H9 (cell line): Measurements from ENCODE around the gene CNNM1. TPM values are rescaled to one million over a fixed set of nuclear protein-coding genes. Genes with fewer than 3 reads are reported as not detected.
A peak's percentile ranks its signal among the peaks of the same experiment; 100 is the strongest.

Experiments
- DNase-seq: peaks from one replicate; pipeline ENCODE4 v3.0.0-alpha.2; 2017
- H2AFZ ChIP-seq: one replicate; pipeline ENCODE4 v1.6.1; 2013; ENCODE audit warnings: mild to moderate bottlenecking, low read length, control low read depth, moderate library complexity
- H2AK5ac ChIP-seq: 2 replicates; pipeline ENCODE4 v1.6.1; 2013; ENCODE audit warnings: low read length, control low read depth, mixed read lengths; ENCODE audit not compliant: insufficient read length
- H2BK120ac ChIP-seq: one replicate; pipeline ENCODE4 v1.6.1; 2013; ENCODE audit warnings: low read depth, mild to moderate bottlenecking, low read length, control low read depth, inconsistent platforms; ENCODE audit not compliant: poor library complexity, severe bottlenecking
- H2BK12ac ChIP-seq: 2 replicates; pipeline ENCODE4 v1.6.1; 2013; ENCODE audit warnings: low read length, control low read depth, mixed read lengths, low read depth; ENCODE audit not compliant: insufficient read length
- H2BK15ac ChIP-seq: 2 replicates; pipeline ENCODE4 v1.6.1; 2013; ENCODE audit warnings: low read depth, low read length, control low read depth
- H2BK20ac ChIP-seq: one replicate; pipeline ENCODE4 v1.6.1; 2013; ENCODE audit warnings: low read depth, mild to moderate bottlenecking, low read length, control low read depth, inconsistent platforms; ENCODE audit not compliant: poor library complexity, severe bottlenecking
- H2BK5ac ChIP-seq: 2 replicates; pipeline ENCODE4 v1.6.1; 2013; ENCODE audit warnings: low read length, control low read depth, mixed read lengths; ENCODE audit not compliant: insufficient read length
- H3K14ac ChIP-seq: 2 replicates; pipeline ENCODE4 v1.6.1; 2013; ENCODE audit warnings: low read length, control low read depth; ENCODE audit not compliant: insufficient read depth
- H3K18ac ChIP-seq: 2 replicates; pipeline ENCODE4 v1.6.1; 2013; ENCODE audit warnings: low read depth, mild to moderate bottlenecking, mixed read lengths, low read length, control low read depth; ENCODE audit not compliant: insufficient read length
- H3K23ac ChIP-seq: 2 replicates; pipeline ENCODE4 v1.6.1; 2013; ENCODE audit warnings: low read length, control low read depth, mixed read lengths, low read depth; ENCODE audit not compliant: insufficient read length
- H3K23me2 ChIP-seq: 2 replicates; pipeline ENCODE4 v1.6.1; 2013; ENCODE audit warnings: low read depth, mild to moderate bottlenecking, mixed read lengths, low read length, control low read depth; ENCODE audit not compliant: insufficient read length, poor library complexity, severe bottlenecking
- H3K27ac ChIP-seq: 2 replicates; pipeline ENCODE4 v1.5.1; 2013; ENCODE audit warnings: low read length, control low read depth, mixed read lengths, low read depth; ENCODE audit not compliant: insufficient read length
- H3K27me3 ChIP-seq: 2 replicates; pipeline ENCODE4 v1.6.1; 2013; ENCODE audit warnings: low read length, control low read depth, inconsistent platforms; ENCODE audit not compliant: insufficient read depth
- H3K4ac ChIP-seq: 2 replicates; pipeline ENCODE4 v1.6.1; 2013; ENCODE audit warnings: low read depth, mild to moderate bottlenecking, control low read depth, inconsistent platforms, low read length, moderate library complexity
- H3K4me1 ChIP-seq: 2 replicates; pipeline ENCODE4 v1.6.1; 2013; ENCODE audit warnings: low read length, control low read depth, inconsistent platforms; ENCODE audit not compliant: insufficient read depth
- H3K4me2 ChIP-seq: 2 replicates; pipeline ENCODE4 v1.6.1; 2013; ENCODE audit warnings: low read length, control low read depth, mixed read lengths; ENCODE audit not compliant: insufficient read length, insufficient read depth
- H3K56ac ChIP-seq: 2 replicates; pipeline ENCODE4 v1.6.1; 2013; ENCODE audit warnings: low read depth, mild to moderate bottlenecking, mixed read lengths, low read length, control low read depth; ENCODE audit not compliant: insufficient read length
- H3K79me1 ChIP-seq: 2 replicates; pipeline ENCODE4 v1.6.1; 2013; ENCODE audit warnings: low read depth, mild to moderate bottlenecking, moderate library complexity, low read length, control low read depth, inconsistent platforms; ENCODE audit not compliant: insufficient read depth, poor library complexity, severe bottlenecking
- H3K79me2 ChIP-seq: 2 replicates; pipeline ENCODE4 v1.6.1; 2013; ENCODE audit warnings: low read length, control low read depth, inconsistent platforms; ENCODE audit not compliant: insufficient read depth
- H3K9ac ChIP-seq: 2 replicates; pipeline ENCODE4 v1.6.1; 2013; ENCODE audit warnings: low read length, control low read depth, mixed read lengths; ENCODE audit not compliant: insufficient read length; ENCODE audit errors: extremely low read depth
- H3K9me3 ChIP-seq: one replicate; pipeline ENCODE4 v1.6.1; 2013; ENCODE audit warnings: low read depth, low read length, inconsistent platforms; ENCODE audit not compliant: control insufficient read depth
- H3T11ph ChIP-seq: one replicate; pipeline ENCODE4 v1.6.1; 2013; ENCODE audit warnings: mild to moderate bottlenecking, low read length, control low read depth, inconsistent platforms
- H4K20me1 ChIP-seq: one replicate; pipeline ENCODE4 v1.6.1; 2013; ENCODE audit not compliant: control insufficient read depth, insufficient read length, insufficient read depth
- H4K5ac ChIP-seq: 2 replicates; pipeline ENCODE4 v1.6.1; 2013; ENCODE audit warnings: low read depth, mild to moderate bottlenecking, mixed read lengths, low read length, control low read depth; ENCODE audit not compliant: insufficient read length
- H4K8ac ChIP-seq: replicated peaks from 2 replicates; pipeline ENCODE4 v1.6.1; 2013; ENCODE audit warnings: low read length, control low read depth, mixed read lengths, low read depth; ENCODE audit not compliant: insufficient read length
- H4K91ac ChIP-seq: 2 replicates; pipeline ENCODE4 v1.6.1; 2013; ENCODE audit warnings: low read depth, mild to moderate bottlenecking, moderate library complexity, mixed read lengths, low read length, control low read depth; ENCODE audit not compliant: insufficient read length
- H3K27ac Mint-ChIP-seq, 3 experiments: 2 replicates in 2 of 3; 3 replicates in 1 of 3; pipeline ENCODE4 v1.8.0; 2020 to 2021; ENCODE audit warnings: mixed read lengths in 3 of 3, mild to moderate bottlenecking in 1 of 3, moderate library complexity in 1 of 3
- H3K27me3 Mint-ChIP-seq: 2 replicates; pipeline ENCODE4 v1.8.0; 2021; ENCODE audit warnings: low read depth, mild to moderate bottlenecking, moderate library complexity, mixed read lengths
- H3K36me3 Mint-ChIP-seq, 3 experiments: 2 replicates in 2 of 3; 3 replicates in 1 of 3; pipeline ENCODE4 v1.8.0; 2020 to 2021; ENCODE audit warnings: low read depth in 3 of 3, mixed read lengths in 3 of 3; ENCODE audit not compliant: insufficient read depth in 1 of 3
- H3K4me1 Mint-ChIP-seq, 2 experiments: 2 replicates each; pipeline ENCODE4 v1.8.0; 2020; ENCODE audit warnings: mixed read lengths in 2 of 2
- H3K4me3 Mint-ChIP-seq, 2 experiments: 2 replicates in 1 of 2; 3 replicates in 1 of 2; pipeline ENCODE4 v1.8.0; 2020 to 2021; ENCODE audit warnings: mild to moderate bottlenecking in 2 of 2, mixed read lengths in 2 of 2, moderate library complexity in 1 of 2
- H3K9me3 Mint-ChIP-seq, 2 experiments: 2 replicates in 1 of 2; 3 replicates in 1 of 2; pipeline ENCODE4 v1.8.0; 2020; ENCODE audit warnings: mild to moderate bottlenecking in 2 of 2, mixed read lengths in 2 of 2, moderate library complexity in 1 of 2
- WGBS: extraction: QIAGEN DNeasy Blood & Tissue Kit; methylation state at CpG from one replicate; pipeline ENCODE4 v1.1.7; 2013; ENCODE audit warnings: missing lambda C conversion rate, low lambda C conversion rate, mixed read lengths; ENCODE audit not compliant: insufficient read length; ENCODE audit errors: extremely low coverage; 5-methylcytosine and 5-hydroxymethylcytosine counted together
- total RNA-seq: library from RNA; stranded (reverse); gene quantifications from 2 replicates; pipeline ENCODE4 v1.2.1, GENCODE V29; 2021
- TF ChIP-seq, protein P1 (sequence below): fragments of 200-600 bp; sonication (generic); conservative IDR thresholded peaks from 3 replicates; pipeline ENCODE4 v1.8.0; 2021; ENCODE audit warnings: antibody characterized with exemption, mild to moderate bottlenecking

Gene CNNM1
- total RNA-seq, 1 experiment from 2014 or later = 0.35 TPM

DNA sequence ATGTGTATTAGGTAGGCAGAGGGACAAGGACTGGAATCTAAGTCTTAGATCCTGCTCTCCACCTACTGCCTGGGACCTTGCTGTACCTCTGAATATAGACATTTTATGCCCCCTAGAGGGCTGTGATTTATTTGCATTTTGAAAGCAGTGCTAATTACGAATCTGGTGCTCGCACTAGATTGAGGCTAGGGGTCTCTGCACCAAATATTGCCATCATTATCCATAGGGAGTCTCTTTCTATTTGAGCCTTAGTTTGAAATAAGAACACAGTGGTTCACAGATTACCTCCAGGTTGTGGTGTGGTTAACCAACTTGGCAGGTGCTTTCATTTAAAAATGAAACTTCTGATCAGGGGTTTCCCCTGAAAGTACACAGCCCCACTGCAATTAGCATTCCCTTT lies 41.8 kb downstream of the CNNM1 start:
- Mint-ChIP-seq H3K4me3 (no peak overlapping the region), H3K9me3 (no peaks in the 10 kb centered on the region), H3K27me3 (peaks cover 22% of the 10 kb centered on the region), H3K36me3 (no peaks in the 10 kb centered on the region), H3K27ac (no peak overlapping the region), H3K4me1 (peaks cover 6 to 7% of the 10 kb centered on the region in 2 experiments)
- no peak overlapping the region for H2BK12ac ChIP-seq
- H2BK20ac ChIP-seq = no peak overlapping the region
- no peak overlapping the region for H3K18ac ChIP-seq
- no peak overlapping the region for H4K91ac ChIP-seq
- H3K79me1 ChIP-seq = no peaks in the 10 kb centered on the region
- H2BK120ac ChIP-seq = no peak overlapping the region
- H3K27me3 ChIP-seq = no peaks in the 10 kb centered on the region
- no peak overlapping the region for H2BK5ac ChIP-seq
- H3T11ph ChIP-seq = no peak overlapping the region
- no peaks in the 10 kb centered on the region for H3K4me1 ChIP-seq
- no peak overlapping the region for H2AFZ ChIP-seq
- H4K5ac ChIP-seq = no peak overlapping the region
- no peaks in the 10 kb centered on the region for H3K79me2 ChIP-seq
- no peak overlapping the region for H3K4ac ChIP-seq
- H4K8ac ChIP-seq = no peak overlapping the region
- no peak overlapping the region for H2BK15ac ChIP-seq
- no peak for DNase-seq
- no peaks in the 10 kb centered on the region for H3K23me2 ChIP-seq
- no peak overlapping the region for H3K27ac ChIP-seq
- no peak overlapping the region for H3K23ac ChIP-seq
- WGBS = no CpG with 5 or more reads among the region's 2 CpGs
- H3K56ac ChIP-seq = no peak overlapping the region
- no peak overlapping the region for H3K9ac ChIP-seq
- no peaks in the 10 kb centered on the region for H3K9me3 ChIP-seq
- H3K4me2 ChIP-seq = no peak overlapping the region
- no peak overlapping the region for H2AK5ac ChIP-seq
- no peak overlapping the region for H3K14ac ChIP-seq
- TF ChIP-seq, protein P1, sequence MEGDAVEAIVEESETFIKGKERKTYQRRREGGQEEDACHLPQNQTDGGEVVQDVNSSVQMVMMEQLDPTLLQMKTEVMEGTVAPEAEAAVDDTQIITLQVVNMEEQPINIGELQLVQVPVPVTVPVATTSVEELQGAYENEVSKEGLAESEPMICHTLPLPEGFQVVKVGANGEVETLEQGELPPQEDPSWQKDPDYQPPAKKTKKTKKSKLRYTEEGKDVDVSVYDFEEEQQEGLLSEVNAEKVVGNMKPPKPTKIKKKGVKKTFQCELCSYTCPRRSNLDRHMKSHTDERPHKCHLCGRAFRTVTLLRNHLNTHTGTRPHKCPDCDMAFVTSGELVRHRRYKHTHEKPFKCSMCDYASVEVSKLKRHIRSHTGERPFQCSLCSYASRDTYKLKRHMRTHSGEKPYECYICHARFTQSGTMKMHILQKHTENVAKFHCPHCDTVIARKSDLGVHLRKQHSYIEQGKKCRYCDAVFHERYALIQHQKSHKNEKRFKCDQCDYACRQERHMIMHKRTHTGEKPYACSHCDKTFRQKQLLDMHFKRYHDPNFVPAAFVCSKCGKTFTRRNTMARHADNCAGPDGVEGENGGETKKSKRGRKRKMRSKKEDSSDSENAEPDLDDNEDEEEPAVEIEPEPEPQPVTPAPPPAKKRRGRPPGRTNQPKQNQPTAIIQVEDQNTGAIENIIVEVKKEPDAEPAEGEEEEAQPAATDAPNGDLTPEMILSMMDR = peak; percentile 56
- H4K20me1 ChIP-seq = no peaks in the 10 kb centered on the region
